Measurements from ENCODE around the gene KNCN. TPM values are rescaled to one million over a fixed set of nuclear protein-coding genes. Genes with fewer than 3 reads are reported as not detected.

KNCN gene
- polyA plus RNA-seq, 3 donors, result not detected

GRCh38 chr1:46555826-46556619, 4.6 kb upstream of the KNCN start:
- Histone ChIP-seq H3K9me3 (replicated peaks in 1 of 2; ENCODE audit: control insufficient read depth in 1 of 2, insufficient read depth in 1 of 2, low read length in 2 of 2) (no peaks in the 10 kb centered on the region), H3K27me3 (ENCODE audit: control insufficient read depth in 2 of 2, insufficient read depth in 2 of 2, low read length in 2 of 2) (no peaks in the 10 kb centered on the region), H3K9ac (ENCODE audit: insufficient read depth, low read length, poor library complexity, severe bottlenecking) (no peak overlapping the region), H2AFZ (ENCODE audit: insufficient read depth, low read depth, low read length, poor library complexity, severe bottlenecking) (no peak overlapping the region), H4K20me1 (ENCODE audit: insufficient read depth, low read length) (no peaks in the 10 kb centered on the region), H3K27ac (ENCODE audit: low read depth in 1 of 2, low read length in 2 of 2) (no peak overlapping the region), H3K4me1 (ENCODE audit: control insufficient read depth in 1 of 2, insufficient read depth in 2 of 2, low read length in 2 of 2) (no peaks in the 10 kb centered on the region), H3K4me2 (replicated peaks; ENCODE audit: extremely low read depth, low read length, poor library complexity, severe bottlenecking) (no peak overlapping the region), H3K4me3 (replicated peaks in 1 of 3; ENCODE audit: low read depth in 2 of 3, low read length in 3 of 3) (no peak overlapping the region), H3K79me2 (ENCODE audit: insufficient read depth, low read length) (no peaks in the 10 kb centered on the region), H3K36me3 (replicated peaks in 1 of 2; ENCODE audit: control insufficient read depth in 1 of 2, insufficient read depth in 2 of 2, low read length in 2 of 2) (peaks cover 30 to 42% of the 10 kb centered on the region in 2 donors)
- Mint-ChIP-seq H3K9me3 (no peaks in the 10 kb centered on the region), H3K36me3 (peaks cover 35 to 40% of the 10 kb centered on the region in 2 donors), H3K27me3 (ENCODE audit: low read depth in 3 of 3) (peaks cover 3 to 6% (median 5%) of the 10 kb centered on the region in 3 donors), H3K27ac (no peak overlapping the region), H3K4me3 (no peak overlapping the region), H3K4me1 (peaks cover 7% of the 10 kb centered on the region)
- WGBS (ENCODE audit: insufficient coverage), result 93% methylated on average over 6 of the region's 7 CpGs
- DNase-seq, result no peak
- no peak for TF ChIP-seq CTCF (IDR thresholded peaks at IDR 0.05)
- intact Hi-C loops (cut with micrococcal nuclease), result no loop called here

- Histone ChIP-seq H3K27me3 (ENCODE audit: control insufficient read depth in 2 of 2, insufficient read depth in 2 of 2, low read length in 2 of 2) (no peaks in the 10 kb centered on the region), H4K20me1 (ENCODE audit: insufficient read depth, low read length) (no peaks in the 10 kb centered on the region), H3K79me2 (ENCODE audit: insufficient read depth, low read length) (no peaks in the 10 kb centered on the region), H3K4me2 (replicated peaks; ENCODE audit: extremely low read depth, low read length, poor library complexity, severe bottlenecking) (no peak overlapping the region), H3K27ac (ENCODE audit: low read depth in 1 of 2, low read length in 2 of 2) (no peak overlapping the region), H3K36me3 (replicated peaks in 1 of 2; ENCODE audit: control insufficient read depth in 1 of 2, insufficient read depth in 2 of 2, low read length in 2 of 2) (peaks cover 17 to 30% of the 10 kb centered on the region in 2 donors), H3K4me1 (ENCODE audit: control insufficient read depth in 1 of 2, insufficient read depth in 2 of 2, low read length in 2 of 2) (no peaks in the 10 kb centered on the region), H3K9ac (ENCODE audit: insufficient read depth, low read length, poor library complexity, severe bottlenecking) (no peak overlapping the region), H3K9me3 (replicated peaks in 1 of 2; ENCODE audit: control insufficient read depth in 1 of 2, insufficient read depth in 1 of 2, low read length in 2 of 2) (no peaks in the 10 kb centered on the region), H2AFZ (ENCODE audit: insufficient read depth, low read depth, low read length, poor library complexity, severe bottlenecking) (no peak overlapping the region), H3K4me3 (replicated peaks in 1 of 3; ENCODE audit: low read depth in 2 of 3, low read length in 3 of 3) (no peak overlapping the region)
- no peak for DNase-seq
- WGBS (ENCODE audit: insufficient coverage), result 93% methylated on average over 12 of the region's 12 CpGs
- Mint-ChIP-seq H3K4me1 (peaks cover 7% of the 10 kb centered on the region), H3K4me3 (no peak overlapping the region), H3K27me3 (ENCODE audit: low read depth in 3 of 3) (peaks cover 7 to 13% (median 9%) of the 10 kb centered on the region in 3 donors), H3K27ac (no peak overlapping the region), H3K9me3 (no peaks in the 10 kb centered on the region), H3K36me3 (peaks cover 23 to 28% of the 10 kb centered on the region in 2 donors)
- intact Hi-C loops (cut with micrococcal nuclease), result no loop called here
- TF ChIP-seq CTCF (IDR thresholded peaks at IDR 0.05), result no peak
These were observed 3.3 kb upstream of the KNCN start for GRCh38 chr1:46554597-46555381.
